H4 (cell line): ENCODE results near the gene SPAG5. TPM values are rescaled to one million over a fixed set of nuclear protein-coding genes. Genes with fewer than 3 reads are reported as not detected.
"Not testable (repeated sequence)": the region's sequence is repeated elsewhere in the genome, so short reads cannot be mapped to it uniquely, and the experiment has no call there.

ENCODE experiments used
- DNase-seq: peaks from one replicate; pipeline ENCODE4 v3.0.0-alpha.2; 2015; ENCODE audit warnings: low spot score
- total RNA-seq: library from RNA; depleted of rRNA; stranded (reverse); fragments of >200 nt; shearing (Covaris generic); gene quantifications from 2 replicates; pipeline ENCODE4 v1.2.3, GENCODE V29; 2014

The SPAG5 gene
- total RNA-seq, 1 experiment from 2014 or later, result 80.2 TPM

GRCh38 chr17:28612936-28613872 lies 14.4 kb upstream of the SPAG5 start:
- no peak for DNase-seq

GRCh38 chr17:28612531-28612930 lies 13.7 kb upstream of the SPAG5 start:
- no peak for DNase-seq

GRCh38 chr17:28610376-28610775 lies 11.6 kb upstream of the SPAG5 start:
- DNase-seq, result no peak

DNA sequence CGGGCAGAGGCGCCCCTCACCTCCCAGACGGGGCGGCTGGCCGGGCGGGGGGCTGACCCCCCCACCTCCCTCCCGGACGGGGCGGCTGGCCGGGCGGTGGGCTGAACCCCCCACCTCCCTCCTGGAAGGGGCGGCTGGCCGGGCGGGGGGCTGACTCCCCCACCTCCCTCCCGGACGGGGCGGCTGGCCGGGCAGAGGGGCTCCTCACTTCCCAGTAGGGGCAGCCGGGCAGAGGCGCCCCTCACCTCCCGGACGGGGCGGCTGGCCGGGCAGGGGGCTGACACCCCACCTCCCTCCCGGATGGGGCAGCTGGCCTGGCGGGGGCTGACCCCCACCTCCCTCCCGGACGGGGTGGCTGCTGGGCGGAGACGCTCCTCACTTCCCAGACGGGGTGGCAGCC lies 5.2 kb upstream of the SPAG5 start:
- not testable (repeated sequence) for DNase-seq

- DNase-seq, result peak; percentile 73
Observed at GRCh38 chr17:28599311-28600184, 723 bp upstream of the SPAG5 start.

- no peak for DNase-seq
Observed at GRCh38 chr17:28598389-28598788, 436 bp downstream of the SPAG5 start.

GRCh38 chr17:28597606-28598383 lies 1.0 kb downstream of the SPAG5 start:
- DNase-seq, result no peak

DNA sequence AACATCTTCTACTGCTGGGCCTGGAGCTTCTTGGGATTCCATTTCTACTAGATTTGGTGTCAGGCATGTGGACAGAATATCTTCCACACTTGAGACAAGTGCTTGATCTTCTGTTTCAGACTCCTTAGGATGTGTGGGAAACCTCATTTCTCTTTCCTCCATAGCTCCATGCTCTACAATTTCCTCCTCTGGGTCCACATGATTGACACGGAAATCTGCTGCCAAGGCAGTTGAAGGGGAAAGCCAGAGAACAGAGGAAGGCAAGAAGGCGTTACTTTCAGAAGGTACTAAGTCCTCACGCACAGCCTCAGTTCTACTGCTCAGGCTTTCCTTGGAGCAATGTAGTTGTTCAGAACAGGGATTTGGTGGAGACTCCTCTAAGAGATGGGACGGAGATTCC lies 6.6 kb downstream of the SPAG5 start:
- DNase-seq, result no peak

DNA sequence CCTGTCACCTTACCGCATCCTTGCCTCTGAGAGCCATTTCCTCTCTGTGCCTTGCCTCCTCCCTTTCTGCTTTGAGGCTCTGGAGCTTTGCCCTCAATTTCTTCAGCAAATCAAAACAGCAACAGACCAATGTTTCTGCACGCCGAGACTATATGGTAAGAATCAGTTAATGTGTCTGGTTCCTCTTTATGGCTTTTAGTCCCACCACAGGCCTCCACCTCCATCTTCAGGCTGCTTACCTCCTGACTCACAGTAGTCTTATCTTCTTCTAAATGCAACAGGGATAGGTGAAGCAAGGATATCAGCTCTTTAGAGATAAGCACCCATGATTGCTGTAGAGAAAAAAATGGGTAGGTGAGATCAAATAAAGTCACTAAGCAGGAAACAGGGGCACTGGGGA lies 13.0 kb downstream of the SPAG5 start:
- DNase-seq, result no peak

DNA sequence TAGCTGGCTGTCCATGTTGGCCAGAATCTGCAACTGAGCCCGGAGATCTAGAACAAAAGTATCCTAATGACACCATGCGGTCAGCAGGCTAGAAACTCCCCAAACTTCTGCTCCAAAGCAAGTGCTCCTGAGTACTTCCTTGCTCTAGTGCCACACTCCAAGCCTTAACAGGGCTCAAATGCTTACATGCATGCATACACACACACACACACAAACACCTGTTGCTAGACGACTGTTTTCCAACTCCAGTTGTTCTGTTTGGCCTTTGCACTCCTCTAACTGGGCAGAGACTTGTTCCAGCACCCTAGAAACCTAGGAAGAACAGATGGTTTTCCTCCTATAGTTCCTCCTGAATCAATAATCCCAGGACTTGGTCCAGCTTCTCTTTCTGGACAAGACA lies 14.4 kb downstream of the SPAG5 start:
- no peak for DNase-seq

DNA sequence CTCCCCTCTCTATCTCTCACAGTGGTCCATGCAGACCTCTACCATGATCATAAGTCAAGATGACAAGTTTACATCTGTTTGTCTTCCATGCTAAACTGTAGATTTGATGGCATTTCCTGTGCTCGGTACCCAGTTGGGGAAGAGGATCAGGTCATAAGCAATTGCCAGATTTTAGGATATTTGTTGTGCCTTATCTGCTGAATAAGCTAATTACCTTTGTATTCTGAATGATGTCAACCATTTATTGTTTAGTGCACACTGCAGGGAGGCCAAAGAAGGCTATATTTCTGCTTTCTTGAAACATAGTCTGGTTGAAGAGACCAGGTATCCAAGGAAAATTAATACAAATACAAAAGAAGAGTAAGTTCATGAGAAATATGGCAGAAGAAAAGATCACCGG lies 16.3 kb downstream of the SPAG5 start:
- DNase-seq, result no peak

DNA sequence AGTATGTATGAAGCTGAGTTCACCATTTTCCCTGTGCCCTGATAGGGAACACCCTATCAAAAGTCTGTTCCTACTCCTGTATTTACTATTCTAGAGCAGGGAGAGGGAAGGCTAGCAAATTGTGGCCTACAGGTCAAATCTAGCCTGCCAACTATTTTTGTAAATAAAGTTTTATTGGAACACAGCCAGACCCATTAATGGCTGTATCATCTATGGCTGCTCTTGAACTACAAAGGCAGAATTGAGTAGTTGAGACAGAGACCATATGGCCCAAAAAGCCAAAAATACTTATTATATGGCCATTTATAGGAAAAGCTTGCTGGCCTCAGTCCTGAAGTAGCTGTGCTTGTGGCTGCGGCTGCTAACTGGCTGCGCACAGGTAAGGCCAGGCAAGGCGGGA lies 17.9 kb downstream of the SPAG5 start:
- DNase-seq, result no peak

DNA sequence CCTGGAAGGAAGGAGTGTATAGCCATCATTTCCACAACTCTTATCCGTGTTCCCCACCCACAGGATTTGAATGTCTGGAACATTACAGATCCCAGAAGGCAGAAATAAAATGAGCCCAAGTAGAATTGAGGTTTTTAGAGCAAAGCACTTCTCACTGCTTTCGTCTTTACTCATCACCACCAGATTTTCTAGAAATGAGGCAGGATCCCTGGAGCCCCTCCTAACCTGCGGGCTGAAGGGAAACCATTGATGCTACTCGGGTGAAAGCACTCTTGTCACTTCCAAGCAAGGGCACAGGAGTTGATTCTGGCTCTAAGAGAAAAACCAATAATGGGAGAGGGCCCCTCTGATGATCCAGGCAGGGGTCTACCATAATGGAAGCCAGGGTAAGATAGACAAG lies 19.3 kb downstream of the SPAG5 start:
- no peak for DNase-seq

- no peak for DNase-seq
Observed at GRCh38 chr17:28578246-28579195, 20.3 kb downstream of the SPAG5 start.

DNA sequence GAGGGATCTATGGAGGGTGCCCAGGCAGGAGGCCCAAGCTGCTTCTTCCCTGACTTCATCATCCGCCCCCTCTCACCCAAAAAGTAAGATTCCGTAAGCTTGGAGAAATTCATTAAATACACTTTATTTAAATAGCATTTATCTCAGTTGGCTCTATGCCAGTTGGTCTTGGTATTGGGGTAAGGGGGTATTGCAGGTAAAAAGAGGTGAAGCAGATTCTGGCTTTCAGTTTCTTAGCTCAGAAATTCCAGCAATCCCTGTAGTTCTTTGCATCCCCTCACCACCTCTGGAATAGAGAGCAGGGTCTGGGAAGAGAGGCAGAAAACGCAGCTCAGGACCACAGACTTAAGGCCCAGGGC lies 21.4 kb downstream of the SPAG5 start:
- no peak for DNase-seq

- DNase-seq, result peak; percentile 34
Observed at GRCh38 chr17:28576758-28577465, 21.9 kb downstream of the SPAG5 start, which contains the start of gene ALDOC. Gene ALDOC, minus strand, starts transcription at chr17:28576895. Its CDS starts 1,363 bp downstream, at chr17:28575532.

- not testable (repeated sequence) for DNase-seq
Observed at GRCh38 chr17:28576016-28576415, 22.8 kb downstream of the SPAG5 start.

- no peak for DNase-seq
Observed at GRCh38 chr17:28575126-28575795, 23.6 kb downstream of the SPAG5 start.

- no peak for DNase-seq
Observed at GRCh38 chr17:28574526-28574925, 24.3 kb downstream of the SPAG5 start.
